Measurements from ENCODE around the gene AMFR. TPM values are rescaled to one million over a fixed set of nuclear protein-coding genes. Genes with fewer than 3 reads are reported as not detected.

The AMFR gene
- total RNA-seq, 4 donors from 2014 or later = 81.5 to 190 (median 112) TPM

- intact Hi-C loops (cut with DNase I; ENCODE audit: low total_unique reads) = no loop called here
- no peak overlapping the region for H3K4me3 ChIP-seq
- TF ChIP-seq, protein P1, sequence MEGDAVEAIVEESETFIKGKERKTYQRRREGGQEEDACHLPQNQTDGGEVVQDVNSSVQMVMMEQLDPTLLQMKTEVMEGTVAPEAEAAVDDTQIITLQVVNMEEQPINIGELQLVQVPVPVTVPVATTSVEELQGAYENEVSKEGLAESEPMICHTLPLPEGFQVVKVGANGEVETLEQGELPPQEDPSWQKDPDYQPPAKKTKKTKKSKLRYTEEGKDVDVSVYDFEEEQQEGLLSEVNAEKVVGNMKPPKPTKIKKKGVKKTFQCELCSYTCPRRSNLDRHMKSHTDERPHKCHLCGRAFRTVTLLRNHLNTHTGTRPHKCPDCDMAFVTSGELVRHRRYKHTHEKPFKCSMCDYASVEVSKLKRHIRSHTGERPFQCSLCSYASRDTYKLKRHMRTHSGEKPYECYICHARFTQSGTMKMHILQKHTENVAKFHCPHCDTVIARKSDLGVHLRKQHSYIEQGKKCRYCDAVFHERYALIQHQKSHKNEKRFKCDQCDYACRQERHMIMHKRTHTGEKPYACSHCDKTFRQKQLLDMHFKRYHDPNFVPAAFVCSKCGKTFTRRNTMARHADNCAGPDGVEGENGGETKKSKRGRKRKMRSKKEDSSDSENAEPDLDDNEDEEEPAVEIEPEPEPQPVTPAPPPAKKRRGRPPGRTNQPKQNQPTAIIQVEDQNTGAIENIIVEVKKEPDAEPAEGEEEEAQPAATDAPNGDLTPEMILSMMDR (IDR thresholded peaks at IDR 0.05) = no peak
- no peak for TF ChIP-seq POLR2A (IDR thresholded peaks at IDR 0.05)
- no peaks in the 10 kb centered on the region for H3K9me3 ChIP-seq
- no peaks in the 10 kb centered on the region for H3K36me3 ChIP-seq
- H3K4me1 ChIP-seq = no peaks in the 10 kb centered on the region
- no peak for DNase-seq
- no peak overlapping the region for H3K27ac ChIP-seq
- H3K27me3 ChIP-seq = no peaks in the 10 kb centered on the region
These were observed 79.8 kb downstream of the AMFR start for GRCh38 chr16:56345406-56346050.

DNA sequence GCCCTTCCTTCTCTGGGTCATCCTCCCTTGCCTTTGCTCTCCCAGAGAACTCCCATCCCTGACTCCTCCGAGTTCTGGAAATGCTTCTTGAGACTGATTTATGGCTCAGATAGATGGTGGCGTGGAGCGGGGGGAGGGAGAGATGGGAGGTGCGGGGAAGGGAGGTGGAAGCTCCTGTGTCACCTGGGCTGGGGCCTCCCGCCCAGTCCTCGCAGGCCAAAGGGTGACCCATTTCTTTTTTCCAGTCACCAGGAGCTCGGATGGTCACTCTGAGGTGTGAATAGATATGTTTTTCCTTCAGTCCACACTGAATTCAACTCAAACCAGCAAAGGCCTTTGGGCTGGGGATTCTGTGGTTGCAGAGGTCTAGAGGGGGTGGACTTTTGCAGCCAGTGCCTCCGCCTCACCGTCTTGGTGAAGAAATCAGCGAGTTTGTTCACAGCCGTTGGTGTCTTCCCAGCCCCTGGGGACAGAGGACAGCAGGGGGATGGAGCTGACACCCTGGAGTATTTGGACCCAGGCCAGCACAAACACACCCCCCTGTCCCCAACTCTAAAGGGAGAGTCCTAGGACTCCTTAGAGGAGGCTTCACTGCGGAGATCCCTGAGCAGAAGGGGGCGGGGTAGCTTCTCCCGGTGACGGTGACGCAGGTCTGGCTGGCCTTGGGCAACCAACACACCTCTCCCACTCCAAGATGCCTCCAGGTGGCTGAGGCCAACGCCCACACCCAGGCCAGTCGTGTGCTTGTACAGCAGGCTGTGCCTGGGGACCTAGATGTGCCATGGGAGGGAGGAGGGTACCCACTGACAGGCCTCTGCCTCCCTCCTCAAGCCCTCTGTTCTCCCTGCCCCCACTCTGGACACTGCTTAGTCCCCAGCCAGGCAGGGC lies 80.6 kb downstream of the AMFR start:
- Histone ChIP-seq H3K4me1 (no peaks in the 10 kb centered on the region), H3K4me3 (no peak overlapping the region), H3K9me3 (no peaks in the 10 kb centered on the region), H3K27ac (no peak overlapping the region), H3K36me3 (no peaks in the 10 kb centered on the region), H3K27me3 (no peaks in the 10 kb centered on the region)
- no peak for DNase-seq
- no peak for TF ChIP-seq POLR2A (IDR thresholded peaks at IDR 0.05)
- TF ChIP-seq, protein P1 (IDR thresholded peaks at IDR 0.05) = no peak
- intact Hi-C loops (cut with DNase I; ENCODE audit: low total_unique reads) = no loop called here

- intact Hi-C loops (cut with DNase I; ENCODE audit: low total_unique reads) = no loop called here
These were observed 81.5 kb downstream of the AMFR start for GRCh38 chr16:56343661-56344517.

GRCh38 chr16:56341656-56342399 lies 83.5 kb downstream of the AMFR start:
- intact Hi-C loops (cut with DNase I; ENCODE audit: low total_unique reads) = no loop called here
- Histone ChIP-seq H3K4me1 (no peaks in the 10 kb centered on the region), H3K27me3 (no peaks in the 10 kb centered on the region), H3K36me3 (no peaks in the 10 kb centered on the region), H3K9me3 (no peaks in the 10 kb centered on the region), H3K27ac (no peak overlapping the region), H3K4me3 (no peak overlapping the region)
- TF ChIP-seq, protein P1 (IDR thresholded peaks at IDR 0.05) = no peak
- no peak for TF ChIP-seq POLR2A (IDR thresholded peaks at IDR 0.05)
- no peak for DNase-seq

More at GRCh38 chr16:56343661-56344517, 81.5 kb downstream of the AMFR start:
- TF ChIP-seq POLR2A (IDR thresholded peaks at IDR 0.05) = no peak
- TF ChIP-seq, protein P1 (IDR thresholded peaks at IDR 0.05) = no peak
- no peaks in the 10 kb centered on the region for H3K9me3 ChIP-seq
- no peaks in the 10 kb centered on the region for H3K27me3 ChIP-seq
- no peaks in the 10 kb centered on the region for H3K36me3 ChIP-seq
- H3K27ac ChIP-seq = no peak overlapping the region
- H3K4me3 ChIP-seq = no peak overlapping the region
- H3K4me1 ChIP-seq = no peaks in the 10 kb centered on the region
- DNase-seq = no peak

All from uterus (tissue), 4 donors.